ENCODE measurements around the gene SPEF1.

The SPEF1 gene

GRCh38 chr20:3729811-3730540 is 51.3 kb downstream of the SPEF1 start:
- DNase-seq (ENCODE audit: low read depth) = no peak

GRCh38 chr20:3729378-3729777 is 51.9 kb downstream of the SPEF1 start:
- no peak for DNase-seq (ENCODE audit: low read depth)

- DNase-seq (ENCODE audit: low read depth) = no peak
Measured at GRCh38 chr20:3728876-3729275, 52.4 kb downstream of the SPEF1 start.

GRCh38 chr20:3728354-3728753 is 52.9 kb downstream of the SPEF1 start:
- DNase-seq (ENCODE audit: low read depth) = no peak
